Stimulated activated naive CD4-positive, alpha-beta T cell (primary cell): ENCODE data around the gene POF1B.
A peak's percentile ranks its signal among the peaks of the same experiment; 100 is the strongest.

Experiments used
- DNase-seq, 6 experiments: peaks; one replicate each; lab custom pipeline; 2025; lab: John Stamatoyannopoulos, UW

POF1B gene

GRCh38 chrX:85243155-85243554, 136.3 kb downstream of the POF1B start:
- DNase-seq, result peak in 1 of 6 experiments; percentile 1
